HepG2 (cell line): Measurements from ENCODE around the gene SSX2IP. TPM values are rescaled to one million over a fixed set of nuclear protein-coding genes. Genes with fewer than 3 reads are reported as not detected.

Experiments
- ELF1 ChIP-seq: sonication (generic); formaldehyde crosslinking; IDR thresholded peaks from 2 replicates; pipeline ENCODE4 v1.4.0; 2020; ENCODE audit warnings: missing genetic modification reagents
- NKX3-1 ChIP-seq: sonication (generic); formaldehyde crosslinking; IDR thresholded peaks from 2 replicates; pipeline ENCODE4 v1.5.0; 2020; ENCODE audit warnings: missing genetic modification reagents
- THAP9 ChIP-seq: sonication (generic); formaldehyde crosslinking; IDR thresholded peaks from 2 replicates; pipeline ENCODE4; 2020; ENCODE audit warnings: missing genetic modification reagents, mild to moderate bottlenecking, borderline replicate concordance
- ZKSCAN1 ChIP-seq: fragments of 150-350 bp; IDR thresholded peaks from 2 replicates; pipeline ENCODE4 v1.6.1; 2014; ENCODE audit warnings: low read length
- ZMAT3 ChIP-seq: sonication (generic); formaldehyde crosslinking; conservative IDR thresholded peaks from 2 replicates; pipeline ENCODE4 v1.7.0; 2021; ENCODE audit warnings: missing genetic modification reagents
- ZNF30 ChIP-seq: sonication (generic); formaldehyde crosslinking; IDR thresholded peaks from 2 replicates; pipeline ENCODE4 v1.5.0; 2020; ENCODE audit warnings: mild to moderate bottlenecking, missing genetic modification reagents
- ZNF639 ChIP-seq: conservative IDR thresholded peaks from 2 replicates; pipeline ENCODE4 v1.6.1; 2018; ENCODE audit warnings: missing genetic modification reagents
- ZNF746 ChIP-seq: sonication (generic); formaldehyde crosslinking; IDR thresholded peaks from 2 replicates; pipeline ENCODE4 v1.8.0; 2022; ENCODE audit warnings: mild to moderate bottlenecking, missing genetic modification reagents
- polyA plus RNA-seq, 8 experiments: library from polyadenylated mRNA; depleted of rRNA in 3 of 8; stranded (reverse) in 7 of 8; unstranded in 1 of 8; fragments of >200 nt; fragmentation: Illumina TruSeq in 4 of 8; extraction: Trizol in 4 of 8; gene quantifications; 2 replicates each; pipeline versions ENCODE4 v1.2.1 to v1.2.3, GENCODE V29; 2011 to 2016; ENCODE audit warnings: low read depth in 4 of 8, missing spikeins in 1 of 8, mixed read lengths in 1 of 8; ENCODE audit not compliant: insufficient read depth in 1 of 8
- total RNA-seq, 5 experiments: library from RNA; depleted of rRNA; stranded (reverse); fragments of >200 nt; fragmentation: Illumina TruSeq; extraction: Trizol; gene quantifications; 2 replicates each; pipeline ENCODE4 v1.2.3, GENCODE V29; 2016; ENCODE audit warnings: low read depth in 1 of 5
- TF ChIP-seq, protein P1 (sequence below): sonication (generic); formaldehyde crosslinking; IDR thresholded peaks from 2 replicates; pipeline ENCODE4 v1.4.0; 2020; ENCODE audit warnings: missing genetic modification reagents

The SSX2IP gene
- total and polyA plus RNA-seq, 2 of the 13 experiments (the other 11 are each of a cell fraction or from before 2014, with no cell fraction given), result 2.7 to 23.7 TPM

- TF ChIP-seq, protein P1, sequence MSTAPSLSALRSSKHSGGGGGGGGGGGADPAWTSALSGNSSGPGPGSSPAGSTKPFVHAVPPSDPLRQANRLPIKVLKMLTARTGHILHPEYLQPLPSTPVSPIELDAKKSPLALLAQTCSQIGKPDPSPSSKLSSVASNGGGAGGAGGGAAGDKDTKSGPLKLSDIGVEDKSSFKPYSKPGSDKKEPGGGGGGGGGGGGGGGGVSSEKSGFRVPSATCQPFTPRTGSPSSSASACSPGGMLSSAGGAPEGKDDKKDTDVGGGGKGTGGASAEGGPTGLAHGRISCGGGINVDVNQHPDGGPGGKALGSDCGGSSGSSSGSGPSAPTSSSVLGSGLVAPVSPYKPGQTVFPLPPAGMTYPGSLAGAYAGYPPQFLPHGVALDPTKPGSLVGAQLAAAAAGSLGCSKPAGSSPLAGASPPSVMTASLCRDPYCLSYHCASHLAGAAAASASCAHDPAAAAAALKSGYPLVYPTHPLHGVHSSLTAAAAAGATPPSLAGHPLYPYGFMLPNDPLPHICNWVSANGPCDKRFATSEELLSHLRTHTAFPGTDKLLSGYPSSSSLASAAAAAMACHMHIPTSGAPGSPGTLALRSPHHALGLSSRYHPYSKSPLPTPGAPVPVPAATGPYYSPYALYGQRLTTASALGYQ, result no peak
- TF ChIP-seq NKX3-1 (no peak), ZNF746 (CRISPR knock-in tag) (no peak; the same call in 1 of the 2 replicates), ELF1 (CRISPR knock-in tag) (no peak), ZNF639 (CRISPR knock-in tag) (no peak), THAP9 (CRISPR knock-in tag) (no peak), ZMAT3 (CRISPR knock-in tag) (no peak), ZKSCAN1 (no peak), ZNF30 (CRISPR knock-in tag) (no peak)
- TF ChIP-seq, all 625 proteins: peak for 107
Observed at GRCh38 chr1:84620720-84621313, 69.4 kb downstream of the SSX2IP start (continued).
